H1 (cell line): ENCODE data around the gene TAS2R40. TPM values are rescaled to one million over a fixed set of nuclear protein-coding genes. Genes with fewer than 3 reads are reported as not detected.

Experiments used
- CTCF ChIA-PET: fragments of 300-600 bp; sonication (Branson Sonifier 250); formaldehyde crosslinking; loops from one replicate; lab custom pipeline; 2021; ENCODE audit not compliant: partially characterized antibody; lab: Charles Lee
- POLR2A ChIA-PET: fragments of 300-600 bp; sonication (Branson Sonifier 250); formaldehyde crosslinking; loops from one replicate; lab custom pipeline; 2021; ENCODE audit warnings: inconsistent platforms; ENCODE audit not compliant: partially characterized antibody; lab: Charles Lee
- DNase-seq, 2 experiments: peaks; one replicate each; pipeline versions ENCODE4 v3.0.0 to v3.0.0-alpha.2; 2010 to 2022; ENCODE audit warnings: low spot score in 2 of 2, low read depth in 1 of 2, mixed read lengths in 1 of 2
- FAIRE-seq: peaks from 2 replicates; lab custom pipeline; 2011; peaks lifted over from hg19 to GRCh38; lab: Jason Lieb, UNC
- H2AFZ ChIP-seq: 2 replicates; pipeline ENCODE4 v1.8.1; 2012; ENCODE audit warnings: low read length, inconsistent platforms
- H2AK5ac ChIP-seq: 2 replicates; pipeline ENCODE4 v1.6.1; 2013; ENCODE audit warnings: low read depth, low read length
- H2BK120ac ChIP-seq: replicated peaks from 2 replicates; pipeline ENCODE3; 2013; ENCODE audit warnings: low read depth, low read length, inconsistent platforms
- H2BK12ac ChIP-seq: 2 replicates; pipeline ENCODE4 v1.6.1; 2013; ENCODE audit warnings: low read depth, low read length
- H2BK15ac ChIP-seq: 2 replicates; pipeline ENCODE4 v1.6.1; 2013; ENCODE audit warnings: low read length
- H2BK20ac ChIP-seq: 2 replicates; pipeline ENCODE4 v1.6.1; 2013; ENCODE audit warnings: low read length
- H2BK5ac ChIP-seq: 2 replicates; pipeline ENCODE4 v1.6.1; 2013; ENCODE audit warnings: low read depth, low read length
- H3K14ac ChIP-seq: 2 replicates; pipeline ENCODE4 v1.6.1; 2013; ENCODE audit warnings: inconsistent platforms; ENCODE audit not compliant: insufficient read length
- H3K18ac ChIP-seq: 2 replicates; pipeline ENCODE4 v1.6.1; 2013; ENCODE audit warnings: low read length; ENCODE audit errors: extremely low read depth
- H3K23ac ChIP-seq: 2 replicates; pipeline ENCODE4 v1.6.1; 2013; ENCODE audit warnings: inconsistent platforms; ENCODE audit not compliant: insufficient read length
- H3K23me2 ChIP-seq: 2 replicates; pipeline ENCODE4 v1.6.1; 2013; ENCODE audit warnings: low read depth, low read length
- H3K27ac ChIP-seq: 2 replicates; pipeline ENCODE4 v1.6.1; 2011; ENCODE audit warnings: low read depth, low read length, inconsistent platforms
- H3K27me3 ChIP-seq, 4 experiments: replicated peaks in 1 of 4; 1 replicate in 1 of 4; 2 replicates in 3 of 4; pipeline versions ENCODE4 v1.6.1 to v1.8.1; 2011 to 2013; ENCODE audit warnings: low read length in 3 of 4, mild to moderate bottlenecking in 3 of 4, inconsistent platforms in 2 of 4, mixed read lengths in 2 of 4, moderate library complexity in 1 of 4; ENCODE audit not compliant: control insufficient read depth in 3 of 4, insufficient read depth in 3 of 4; ENCODE audit errors: extremely low read depth in 1 of 4
- H3K36me3 ChIP-seq, 4 experiments: 2 replicates each; pipeline versions ENCODE4 v1.6.1 to v1.8.1; 2011 to 2013; ENCODE audit warnings: mild to moderate bottlenecking in 4 of 4, low read length in 3 of 4, moderate library complexity in 2 of 4, control low read depth in 1 of 4, inconsistent platforms in 1 of 4; ENCODE audit not compliant: insufficient read depth in 4 of 4, control insufficient read depth in 2 of 4
- H3K4ac ChIP-seq: replicated peaks from 2 replicates; pipeline ENCODE3; 2013; ENCODE audit warnings: low read length, low read depth, mixed read lengths, inconsistent platforms; ENCODE audit not compliant: insufficient read length
- H3K4me1 ChIP-seq, 4 experiments: replicated peaks in 1 of 4; 1 replicate in 1 of 4; 2 replicates in 3 of 4; pipeline versions ENCODE4 v1.6.1 to v1.8.1; 2011 to 2013; ENCODE audit warnings: low read length in 3 of 4, inconsistent platforms in 2 of 4, mixed read lengths in 1 of 4; ENCODE audit not compliant: insufficient read depth in 4 of 4, control insufficient read depth in 3 of 4
- H3K4me2 ChIP-seq, 2 experiments: 2 replicates each; pipeline versions ENCODE4 v1.6.1 to v1.8.1; 2011 to 2013; ENCODE audit warnings: low read depth in 2 of 2, low read length in 2 of 2, control low read depth in 1 of 2, inconsistent platforms in 1 of 2, mild to moderate bottlenecking in 1 of 2; ENCODE audit not compliant: insufficient read depth in 1 of 2
- H3K4me3 ChIP-seq, 4 experiments: fragments of 200-600, 300-600 bp in 1 of 4; sonication (generic), shearing (Covaris generic), sonication (Bioruptor Twin) in 1 of 4; 2 replicates each; pipeline versions ENCODE4 v1.5.1 to v1.8.1; 2011 to 2016; ENCODE audit warnings: low read length in 4 of 4, low read depth in 3 of 4, control low read depth in 2 of 4, inconsistent platforms in 2 of 4, mild to moderate bottlenecking in 2 of 4, mixed read lengths in 1 of 4, moderate library complexity in 1 of 4; ENCODE audit not compliant: insufficient read depth in 2 of 4; ENCODE audit errors: extremely low read depth in 1 of 4
- H3K56ac ChIP-seq: replicated peaks from 2 replicates; pipeline ENCODE3; 2013; ENCODE audit warnings: low read depth, mild to moderate bottlenecking, mixed read lengths, low read length, inconsistent platforms; ENCODE audit not compliant: insufficient read length
- H3K79me1 ChIP-seq: 2 replicates; pipeline ENCODE4 v1.6.1; 2013; ENCODE audit warnings: low read depth, low read length, control low read depth
- H3K79me2 ChIP-seq, 2 experiments: 2 replicates each; pipeline versions ENCODE4 v1.6.1 to v1.8.1; 2012 to 2013; ENCODE audit warnings: low read length in 2 of 2, mild to moderate bottlenecking in 2 of 2, inconsistent platforms in 1 of 2; ENCODE audit not compliant: insufficient read depth in 2 of 2, control insufficient read depth in 1 of 2
- H3K9ac ChIP-seq, 4 experiments: replicated peaks in 1 of 4; 1 replicate in 1 of 4; 2 replicates in 3 of 4; pipeline versions ENCODE4 v1.6.1 to v1.8.1; 2011 to 2013; ENCODE audit warnings: low read depth in 3 of 4, low read length in 3 of 4, control low read depth in 2 of 4, mild to moderate bottlenecking in 2 of 4, moderate library complexity in 2 of 4, inconsistent platforms in 1 of 4; ENCODE audit errors: extremely low read depth in 1 of 4
- H3K9me3 ChIP-seq, 2 experiments: 2 replicates each; pipeline versions ENCODE4 v1.6.1 to v1.8.1; 2012 to 2013; ENCODE audit warnings: mild to moderate bottlenecking in 2 of 2, moderate library complexity in 2 of 2, control low read depth in 1 of 2, inconsistent platforms in 1 of 2, low read depth in 1 of 2, low read length in 1 of 2, mixed read lengths in 1 of 2; ENCODE audit not compliant: insufficient read depth in 2 of 2
- H4K20me1 ChIP-seq, 2 experiments: replicated peaks in 1 of 2; 2 replicates each; pipeline versions ENCODE3 to v1.8.1; 2011 to 2013; ENCODE audit warnings: inconsistent platforms in 2 of 2, low read length in 2 of 2, mild to moderate bottlenecking in 1 of 2; ENCODE audit not compliant: insufficient read depth in 2 of 2, control insufficient read depth in 1 of 2
- H4K5ac ChIP-seq: 2 replicates; pipeline ENCODE4 v1.6.1; 2013; ENCODE audit warnings: low read length, low read depth, mixed read lengths, inconsistent platforms; ENCODE audit not compliant: insufficient read length
- H4K8ac ChIP-seq: 2 replicates; pipeline ENCODE4 v1.8.0; 2013; ENCODE audit warnings: mild to moderate bottlenecking, moderate library complexity, low read length, inconsistent platforms; ENCODE audit not compliant: insufficient read depth; ENCODE audit errors: extremely low read depth
- H4K91ac ChIP-seq: replicated peaks from 2 replicates; pipeline ENCODE3; 2013; ENCODE audit warnings: low read length, mixed read lengths, inconsistent platforms; ENCODE audit not compliant: insufficient read length
- BRCA1 ChIP-seq: IDR thresholded peaks from 2 replicates; pipeline ENCODE4 v1.6.1; 2012; ENCODE audit warnings: low read depth, low read length, improper control_type of control experiment
- CREB1 ChIP-seq: IDR thresholded peaks from 2 replicates; pipeline ENCODE4 v1.6.1; 2012; ENCODE audit warnings: inconsistent platforms
- EZH2 ChIP-seq: fragments of 200-600 bp; sonication (generic); IDR thresholded peaks from 2 replicates; pipeline ENCODE4 v1.7.1; 2012; ENCODE audit warnings: low read depth, mild to moderate bottlenecking, moderate library complexity, low read length, inconsistent platforms; ENCODE audit not compliant: severe bottlenecking
- GABPA ChIP-seq: IDR thresholded peaks from 2 replicates; pipeline ENCODE4 v1.6.1; 2011; ENCODE audit warnings: mild to moderate bottlenecking, low read length, moderate library complexity, borderline replicate concordance; ENCODE audit not compliant: insufficient read depth
- JUN ChIP-seq: IDR thresholded peaks from 2 replicates; pipeline ENCODE4 v1.6.1; 2011; ENCODE audit warnings: low read depth, mild to moderate bottlenecking, improper control_type of control experiment, low read length
- RAD21 ChIP-seq, 2 experiments: IDR thresholded peaks in 1 of 2; conservative IDR thresholded peaks in 1 of 2; 2 replicates each; pipeline ENCODE4 v1.6.1; 2011; ENCODE audit warnings: low read depth in 2 of 2, low read length in 2 of 2, improper control_type of control experiment in 1 of 2, inconsistent platforms in 1 of 2, mild to moderate bottlenecking in 1 of 2, moderate library complexity in 1 of 2
- SUZ12 ChIP-seq: fragments of 200-600 bp; sonication (generic); IDR thresholded peaks from 2 replicates; pipeline ENCODE4 v1.6.1; 2012; ENCODE audit warnings: mild to moderate bottlenecking, inconsistent platforms, low read length, moderate library complexity, mixed read lengths
- TCF12 ChIP-seq: IDR thresholded peaks from 2 replicates; pipeline ENCODE4 v1.6.1; 2011; ENCODE audit warnings: low read depth, mild to moderate bottlenecking, low read length
- WGBS, 2 experiments: shearing (Covaris generic) in 1 of 2; methylation state at CpG; one replicate each; pipeline versions ENCODE4 v1.1.6 to v1.1.7; 2013 to 2015; ENCODE audit warnings: low lambda C conversion rate in 2 of 2, mixed read lengths in 2 of 2, inconsistent platforms in 1 of 2, low coverage in 1 of 2, missing lambda C conversion rate in 1 of 2; ENCODE audit not compliant: insufficient replicate concordance in 2 of 2, insufficient coverage in 1 of 2, insufficient read length in 1 of 2; ENCODE audit errors: extremely low coverage in 1 of 2, missing lambda C conversion rate in 1 of 2; 5-methylcytosine and 5-hydroxymethylcytosine counted together
- polyA plus RNA-seq, 7 experiments: library from polyadenylated mRNA; depleted of rRNA in 3 of 7; stranded (reverse) in 5 of 7; unstranded in 2 of 7; fragments of >200 nt in 5 of 7; fragments of 200-250 nt in 2 of 7; gene quantifications; 1 replicate in 5 of 7; 2 replicates in 1 of 7; 4 replicates in 1 of 7; pipeline versions ENCODE4 v1.2.1 to v1.2.3, GENCODE V29; 2011 to 2013; ENCODE audit warnings: missing spikeins in 2 of 7, mixed read lengths in 2 of 7
- total RNA-seq: library from RNA; stranded (reverse); fragmentation: NEBNext Ultra II Directional; extraction: Animal tissue kit (Norgen Biotek cat#: 25700); gene quantifications from 2 replicates; pipeline ENCODE4 v1.2.1, GENCODE V29; 2021
- TF ChIP-seq, protein P1 (sequence below): IDR thresholded peaks from 2 replicates; pipeline ENCODE4 v1.6.1; 2011; ENCODE audit warnings: low read length, improper control_type of control experiment
- TF ChIP-seq, protein P2 (sequence below), 3 experiments: IDR thresholded peaks; 1 replicate in 2 of 3; 2 replicates in 1 of 3; pipeline versions ENCODE4 v1.5.1 to v1.6.1; 2011; ENCODE audit warnings: low read length in 3 of 3, mild to moderate bottlenecking in 3 of 3, inconsistent platforms in 2 of 3, low read depth in 1 of 3, moderate library complexity in 1 of 3; ENCODE audit not compliant: insufficient read depth in 1 of 3; ENCODE audit errors: control extremely low read depth in 1 of 3

TAS2R40 gene
- total and polyA plus RNA-seq, 2 of the 8 experiments (the other 6 are each of a cell fraction or from before 2014, with no cell fraction given): not detected

DNA sequence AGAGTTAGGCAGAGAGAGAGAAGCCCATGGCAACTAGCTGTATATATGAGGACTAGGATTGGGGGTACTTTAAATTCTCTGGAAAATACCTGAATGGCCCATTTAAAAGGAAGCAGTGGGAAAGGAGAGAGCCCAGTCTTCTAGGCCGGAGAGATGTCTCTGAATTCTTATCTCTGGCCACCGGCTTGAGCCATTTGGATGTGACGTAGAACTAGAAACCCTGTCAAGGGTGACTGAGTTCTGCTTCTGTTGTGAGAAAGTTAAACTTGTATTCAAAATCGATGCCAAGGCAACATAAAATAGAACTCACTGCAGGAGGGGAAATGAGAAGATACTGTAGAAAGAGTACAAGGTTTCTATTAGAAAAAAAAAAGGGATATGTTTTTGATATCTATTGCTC lies 35.1 kb downstream of the TAS2R40 start:
- DNase-seq (no peak), FAIRE-seq (no peak)
- Histone ChIP-seq H2AFZ (no peak overlapping the region), H3K27me3 (no peaks in the 10 kb centered on the region), H3K79me2 (no peaks in the 10 kb centered on the region), H4K20me1 (no peaks in the 10 kb centered on the region), H3K36me3 (no peaks in the 10 kb centered on the region), H3K4me3 (no peak overlapping the region), H2BK12ac (no peak overlapping the region), H2AK5ac (no peak overlapping the region), H3K27ac (no peak overlapping the region), H3K14ac (no peak overlapping the region), H4K8ac (no peak overlapping the region), H3K23me2 (no peaks in the 10 kb centered on the region), H3K4me2 (no peak overlapping the region), H4K91ac (no peak overlapping the region), H3K79me1 (no peaks in the 10 kb centered on the region), H2BK120ac (no peak overlapping the region), H3K4me1 (no peaks in the 10 kb centered on the region), H2BK15ac (no peak overlapping the region), H3K18ac (no peak overlapping the region), H3K9ac (no peak overlapping the region), H2BK20ac (no peak overlapping the region), H4K5ac (no peak overlapping the region), H3K4ac (no peak overlapping the region), H3K9me3 (no peaks in the 10 kb centered on the region), H3K56ac (no peak overlapping the region), H3K23ac (no peak overlapping the region), H2BK5ac (no peak overlapping the region)
- WGBS, 2 experiments: 88% methylated on average over 4 of the region's 4 CpGs; no CpG with 5 or more reads in 1 of the 2 experiments
- ChIA-PET CTCF (interaction anchor here (1.1 to 5.3 kb wide), 9 partner anchors 10 to 332 kb away, joined by 3 to 35 read pairs (median 7); partner anchors contain the start of gene CASP2), POLR2A (interaction anchor here (0.8 kb wide), 1 partner anchor 140 kb away, joined by 3 read pairs; no protein-coding TSS in a partner anchor)
- TF ChIP-seq JUN: no peak
- no peak for TF ChIP-seq EZH2
- TF ChIP-seq, protein P1, sequence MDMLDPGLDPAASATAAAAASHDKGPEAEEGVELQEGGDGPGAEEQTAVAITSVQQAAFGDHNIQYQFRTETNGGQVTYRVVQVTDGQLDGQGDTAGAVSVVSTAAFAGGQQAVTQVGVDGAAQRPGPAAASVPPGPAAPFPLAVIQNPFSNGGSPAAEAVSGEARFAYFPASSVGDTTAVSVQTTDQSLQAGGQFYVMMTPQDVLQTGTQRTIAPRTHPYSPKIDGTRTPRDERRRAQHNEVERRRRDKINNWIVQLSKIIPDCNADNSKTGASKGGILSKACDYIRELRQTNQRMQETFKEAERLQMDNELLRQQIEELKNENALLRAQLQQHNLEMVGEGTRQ: no peak
- TF ChIP-seq GABPA: no peak
- no peak for TF ChIP-seq CREB1
- TF ChIP-seq, protein P2, sequence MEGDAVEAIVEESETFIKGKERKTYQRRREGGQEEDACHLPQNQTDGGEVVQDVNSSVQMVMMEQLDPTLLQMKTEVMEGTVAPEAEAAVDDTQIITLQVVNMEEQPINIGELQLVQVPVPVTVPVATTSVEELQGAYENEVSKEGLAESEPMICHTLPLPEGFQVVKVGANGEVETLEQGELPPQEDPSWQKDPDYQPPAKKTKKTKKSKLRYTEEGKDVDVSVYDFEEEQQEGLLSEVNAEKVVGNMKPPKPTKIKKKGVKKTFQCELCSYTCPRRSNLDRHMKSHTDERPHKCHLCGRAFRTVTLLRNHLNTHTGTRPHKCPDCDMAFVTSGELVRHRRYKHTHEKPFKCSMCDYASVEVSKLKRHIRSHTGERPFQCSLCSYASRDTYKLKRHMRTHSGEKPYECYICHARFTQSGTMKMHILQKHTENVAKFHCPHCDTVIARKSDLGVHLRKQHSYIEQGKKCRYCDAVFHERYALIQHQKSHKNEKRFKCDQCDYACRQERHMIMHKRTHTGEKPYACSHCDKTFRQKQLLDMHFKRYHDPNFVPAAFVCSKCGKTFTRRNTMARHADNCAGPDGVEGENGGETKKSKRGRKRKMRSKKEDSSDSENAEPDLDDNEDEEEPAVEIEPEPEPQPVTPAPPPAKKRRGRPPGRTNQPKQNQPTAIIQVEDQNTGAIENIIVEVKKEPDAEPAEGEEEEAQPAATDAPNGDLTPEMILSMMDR (IDR thresholded peaks at IDR 0.05; ENCODE audit: control extremely low read depth in 1 of 3, insufficient read depth in 1 of 3, low read depth in 1 of 3, low read length in 3 of 3): no peak
- TF ChIP-seq TCF12: no peak
- TF ChIP-seq RAD21 (IDR thresholded peaks at IDR 0.05 in 1 of 2, conservative IDR thresholded peaks at IDR 0.05 in 1 of 2; ENCODE audit: low read depth in 2 of 2, low read length in 2 of 2): no peak
- TF ChIP-seq BRCA1: no peak
- TF ChIP-seq SUZ12: no peak
